Activated naive CD8-positive, alpha-beta T cell treated with anti-CD3 and anti-CD28 coated beads, Interleukin-2, amount 50 U/mL, for 24 hours (primary cell): ENCODE results near the gene NME8.

Source experiments
- ATAC-seq: fragments of 150-1000 bp; cut with Tn5 transposase; one replicate; pipeline ENCODE4 v1.10.0; 2021
- DNase-seq: peaks from one replicate; pipeline ENCODE4 v3.0.0; 2021
- H3K27ac Mint-ChIP-seq: one replicate; pipeline ENCODE4 v1.8.0; 2021; ENCODE audit warnings: mild to moderate bottlenecking, mixed read lengths
- H3K27me3 Mint-ChIP-seq: one replicate; pipeline ENCODE4 v1.8.0; 2021; ENCODE audit warnings: mixed read lengths
- H3K36me3 Mint-ChIP-seq: one replicate; pipeline ENCODE4 v1.8.0; 2021; ENCODE audit warnings: low read depth, mixed read lengths
- H3K4me1 Mint-ChIP-seq: one replicate; pipeline ENCODE4 v1.8.0; 2021; ENCODE audit warnings: mixed read lengths
- H3K4me3 Mint-ChIP-seq: one replicate; pipeline ENCODE4 v1.8.0; 2021; ENCODE audit warnings: mild to moderate bottlenecking, moderate library complexity, mixed read lengths
- H3K9me3 Mint-ChIP-seq: one replicate; pipeline ENCODE4 v1.8.0; 2021; ENCODE audit warnings: mixed read lengths

NME8 gene

DNA sequence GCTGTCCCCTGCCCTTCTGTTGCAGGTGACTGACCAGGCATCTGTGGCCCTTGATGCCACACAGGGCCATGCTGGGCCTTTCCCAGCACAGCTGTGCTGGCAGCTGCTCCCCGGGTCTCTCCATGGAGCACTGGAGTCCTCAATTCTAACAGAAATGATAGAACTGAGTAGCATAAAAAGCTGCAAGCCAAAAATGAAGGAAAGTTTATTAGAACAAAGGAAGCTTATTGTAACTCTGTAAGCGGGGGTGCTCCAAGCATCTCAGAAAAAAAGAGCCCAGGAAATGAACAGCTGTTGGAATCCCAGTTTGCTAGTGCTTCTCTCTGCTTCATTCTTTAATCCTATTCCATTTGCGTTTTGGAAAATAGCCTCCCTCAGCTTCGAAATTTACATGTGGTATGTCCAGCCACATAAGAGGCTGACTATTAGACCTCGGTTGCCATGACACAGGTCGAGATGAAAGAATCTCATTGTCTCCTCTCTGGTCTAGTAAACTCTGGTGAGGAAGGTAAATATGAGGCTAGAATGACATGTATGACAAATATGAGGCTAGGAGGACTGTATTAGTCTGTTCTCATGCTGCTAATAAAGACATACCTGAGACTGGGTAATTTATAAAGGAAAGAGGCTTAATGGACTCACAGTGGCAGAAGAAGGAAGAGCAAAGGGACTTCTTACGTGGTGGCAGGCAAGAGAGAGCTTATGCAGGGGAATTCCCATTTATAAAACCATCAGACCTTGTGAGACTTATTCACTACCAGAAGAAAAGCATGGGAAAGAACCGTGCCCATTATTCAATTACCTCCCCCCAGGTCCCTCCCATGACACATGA is 95.7 kb downstream of the NME8 start:
- Mint-ChIP-seq H3K4me1 (no peaks in the 10 kb centered on the region), H3K27ac (no peak overlapping the region), H3K27me3 (peaks cover 2% of the 10 kb centered on the region)

DNA sequence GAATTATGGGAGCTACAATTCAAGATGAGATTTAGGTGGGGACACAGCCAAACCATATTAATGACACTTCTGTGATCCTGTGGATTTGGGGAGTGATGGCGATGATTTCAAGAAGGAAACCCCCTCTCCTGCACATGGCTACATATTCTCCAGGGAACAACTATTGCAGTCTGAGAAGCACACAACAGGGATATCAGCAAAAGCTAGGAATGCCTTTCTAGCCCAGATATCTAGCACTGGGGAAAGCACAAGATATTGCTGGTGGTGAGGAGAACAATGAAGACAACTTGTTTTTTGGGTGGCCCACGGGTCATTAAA is 96.3 kb downstream of the NME8 start:
- Mint-ChIP-seq H3K4me3 (no peak overlapping the region), H3K27me3 (peaks cover 2% of the 10 kb centered on the region), H3K36me3 (no peaks in the 10 kb centered on the region), H3K4me1 (no peaks in the 10 kb centered on the region), H3K9me3 (no peaks in the 10 kb centered on the region), H3K27ac (no peak overlapping the region)
- ATAC-seq (no peak), DNase-seq (no peak)

More for the DNA sequence above, 95.7 kb downstream of the NME8 start:
- Mint-ChIP-seq H3K9me3 (no peaks in the 10 kb centered on the region), H3K36me3 (no peaks in the 10 kb centered on the region), H3K4me3 (no peak overlapping the region)
- DNase-seq (no peak), ATAC-seq (no peak)

DNA sequence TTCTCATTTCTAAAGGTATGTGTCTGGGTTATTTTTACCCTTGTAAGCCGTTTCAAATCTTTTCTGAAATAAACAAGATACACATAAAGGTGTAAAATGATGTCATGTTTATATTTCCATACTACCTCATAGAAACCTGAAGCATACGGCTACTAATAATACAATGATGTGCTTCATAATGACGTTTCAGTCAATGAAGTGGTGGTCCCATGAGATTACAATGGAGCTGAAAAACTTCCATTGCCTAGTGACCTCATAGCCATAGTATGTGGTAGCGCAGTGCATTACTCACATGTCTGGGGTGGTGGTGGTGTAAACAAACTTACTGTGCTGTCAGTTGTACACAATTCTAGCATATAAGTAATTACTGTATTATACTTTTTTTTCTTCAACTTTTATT is 96.9 kb downstream of the NME8 start:
- Mint-ChIP-seq H3K9me3 (no peaks in the 10 kb centered on the region), H3K27me3 (peaks cover 2% of the 10 kb centered on the region), H3K4me1 (no peaks in the 10 kb centered on the region), H3K27ac (no peak overlapping the region), H3K4me3 (no peak overlapping the region), H3K36me3 (no peaks in the 10 kb centered on the region)
- DNase-seq (no peak), ATAC-seq (no peak)

DNA sequence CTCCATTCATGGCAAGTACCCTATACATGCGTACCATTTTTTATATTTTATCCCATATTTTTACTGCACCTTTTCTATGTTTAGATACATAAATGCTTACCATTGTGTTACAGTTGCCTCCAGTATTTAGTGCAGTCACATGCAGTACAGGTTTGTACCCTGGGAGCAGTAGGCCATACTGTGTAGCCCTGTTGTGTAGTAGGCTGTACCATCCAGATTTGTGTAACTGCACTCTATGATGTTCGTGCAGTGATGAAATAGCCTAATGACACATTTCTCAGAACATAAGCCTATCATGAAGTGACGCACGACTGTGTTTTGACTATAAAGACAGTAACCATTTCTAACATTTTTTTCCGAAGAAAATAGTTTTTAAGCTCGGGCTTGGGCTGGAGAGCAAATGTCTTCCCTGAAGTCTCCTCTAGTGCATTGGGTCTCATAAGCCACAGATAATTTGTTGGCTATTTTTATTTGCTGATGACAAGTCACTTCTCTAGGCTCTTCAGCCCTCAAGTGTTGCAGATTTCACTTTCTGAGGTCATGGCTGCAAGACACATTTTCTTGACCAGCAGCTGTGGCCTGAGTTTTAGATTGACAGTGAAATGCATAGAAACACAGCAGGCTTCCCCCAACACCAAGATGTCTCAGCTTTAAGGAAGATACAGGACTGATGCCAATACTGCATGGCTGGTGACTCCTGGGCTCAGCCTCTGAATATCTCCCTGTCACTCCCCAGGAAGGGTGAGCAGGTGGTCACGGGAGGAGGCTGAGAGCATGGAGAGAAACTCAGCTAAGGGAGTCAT is 98.9 kb downstream of the NME8 start:
- no peaks in the 10 kb centered on the region for H3K27me3 Mint-ChIP-seq
- no peaks in the 10 kb centered on the region for H3K9me3 Mint-ChIP-seq
- no peak for DNase-seq
- no peaks in the 10 kb centered on the region for H3K4me1 Mint-ChIP-seq
- no peaks in the 10 kb centered on the region for H3K36me3 Mint-ChIP-seq
- no peak for ATAC-seq
- no peak overlapping the region for H3K4me3 Mint-ChIP-seq
- no peak overlapping the region for H3K27ac Mint-ChIP-seq

DNA sequence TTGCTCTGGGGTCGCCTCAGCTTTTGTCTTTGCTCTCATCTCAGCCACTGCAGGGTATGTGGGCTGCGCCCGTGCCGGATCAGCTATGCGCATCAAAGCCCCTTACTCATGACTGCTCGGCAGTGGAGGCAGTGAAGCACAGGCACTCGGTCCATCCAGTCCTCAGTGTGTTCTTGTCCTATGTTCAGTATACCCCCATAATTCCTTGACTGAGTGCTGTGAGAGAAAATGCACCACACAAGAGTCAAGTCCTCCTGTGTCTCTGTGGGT is 99.5 kb downstream of the NME8 start:
- peak; percentile 18 for ATAC-seq
- Mint-ChIP-seq H3K4me1 (no peaks in the 10 kb centered on the region), H3K27me3 (no peaks in the 10 kb centered on the region), H3K4me3 (no peak overlapping the region), H3K36me3 (no peaks in the 10 kb centered on the region), H3K27ac (no peak overlapping the region), H3K9me3 (no peaks in the 10 kb centered on the region)
- DNase-seq: no peak
